Aorta (tissue), 5 donors: ENCODE data around the gene AKAP8. TPM values are rescaled to one million over a fixed set of nuclear protein-coding genes. Genes with fewer than 3 reads are reported as not detected.
"Not testable (repeated sequence)": the region's sequence is repeated elsewhere in the genome, so short reads cannot be mapped to it uniquely, and the experiment has no call there.

ENCODE experiments used
- ATAC-seq: fragments of 200-7000 bp; cut with Tn5 transposase; one replicate; pipeline ENCODE4 v1.9.1; 2022; ENCODE audit warnings: moderate library complexity; ENCODE audit not compliant: low FRiP score
- DNase-seq, 2 donors: peaks; one replicate each; pipeline ENCODE4 v3.0.0-alpha.2; 2020
- H3K27ac ChIP-seq, 2 donors: one replicate each; pipeline ENCODE4 v1.5.1; 2013; ENCODE audit warnings: low read length in 2 of 2, mild to moderate bottlenecking in 2 of 2, moderate library complexity in 2 of 2, control low read depth in 1 of 2, inconsistent platforms in 1 of 2, low read depth in 1 of 2
- H3K27me3 ChIP-seq, 2 donors: one replicate each; pipeline ENCODE4 v1.6.1; 2013; ENCODE audit warnings: control low read depth in 1 of 2, low read length in 1 of 2, mild to moderate bottlenecking in 1 of 2, moderate library complexity in 1 of 2; ENCODE audit not compliant: insufficient read depth in 2 of 2, control insufficient read depth in 1 of 2
- H3K36me3 ChIP-seq, 2 donors: one replicate each; pipeline ENCODE4 v1.6.1; 2013; ENCODE audit warnings: control low read depth in 1 of 2, low read length in 1 of 2, mild to moderate bottlenecking in 1 of 2; ENCODE audit not compliant: insufficient read depth in 2 of 2, control insufficient read depth in 1 of 2
- H3K4me1 ChIP-seq, 2 donors: one replicate each; pipeline ENCODE4 v1.6.1; 2013; ENCODE audit warnings: low read length in 2 of 2, control low read depth in 1 of 2, mild to moderate bottlenecking in 1 of 2, moderate library complexity in 1 of 2; ENCODE audit not compliant: insufficient read depth in 2 of 2, control insufficient read depth in 1 of 2
- H3K4me3 ChIP-seq, 2 donors: one replicate each; pipeline ENCODE4 v1.5.1; 2013; ENCODE audit warnings: low read length in 2 of 2, control low read depth in 1 of 2, mild to moderate bottlenecking in 1 of 2
- H3K9me3 ChIP-seq: one replicate; pipeline ENCODE4 v1.6.1; 2013; ENCODE audit warnings: mild to moderate bottlenecking, low read length; ENCODE audit not compliant: control insufficient read depth
- WGBS, 2 donors: extraction: QIAGEN DNeasy Blood & Tissue Kit; methylation state at CpG; one replicate each; pipeline ENCODE4 v1.1.7; 2013; 5-methylcytosine and 5-hydroxymethylcytosine counted together
- intact Hi-C, 2 donors: fragments of 100-400 bp; cut with DNase I; formaldehyde crosslinking; loops; one replicate each; pipeline versions ENCODE4 v1.14.2 to v1.15.0; 2022
- polyA plus RNA-seq, 2 donors: library from polyadenylated mRNA; stranded (reverse); fragments of 200-250 nt; gene quantifications; one replicate each; pipeline ENCODE4 v1.2.3, GENCODE V29; 2013
- total RNA-seq, 2 donors: library from RNA; stranded (reverse); fragmentation: NEBNext Ultra II Directional; extraction: Animal tissue kit (Norgen Biotek cat#: 25700); gene quantifications; one replicate each; pipeline ENCODE4 v1.2.1, GENCODE V29; 2021
- donor health status: healthy with polysubstance abuse.
- donor health status: Bipolar disorder and iron deficiency.
- donor health status: DM: no; HTN: no; CAD: no.
- donor health status: DM: no; HTN: no; CAD: no.
- donor health status: DM: yes; HTN: yes; CAD: no.

Gene AKAP8
- total and polyA plus RNA-seq, 4 donors = 7.5 to 48.1 (median 28.7) TPM

- intact Hi-C loops = loop anchor here (2.0 to 5.0 kb wide), 2 partner anchors 35 to 140 kb away; no protein-coding TSS in a partner anchor
- 1 to 2% methylated on average over 9 of the region's 9 CpGs for WGBS, 2 donors
- H3K9me3 ChIP-seq = no peaks in the 10 kb centered on the region
- no peaks in the 10 kb centered on the region for H3K27me3 ChIP-seq
- H3K4me3 ChIP-seq = peak overlapping the region; percentile 77 to 86
- DNase-seq (peak in 1 of 2 donors; percentile 37), ATAC-seq (no peak)
- peaks cover 0 to 6% of the 10 kb centered on the region in 2 donors for H3K4me1 ChIP-seq
- H3K36me3 ChIP-seq = no peaks in the 10 kb centered on the region
- H3K27ac ChIP-seq = peak overlapping the region in 1 of 2 donors; percentile 36
Observed at GRCh38 chr19:15417699-15418098, 38.1 kb upstream of the AKAP8 start.

- DNase-seq (no peak), ATAC-seq (no peak)
- H3K4me1 ChIP-seq = peaks cover 0 to 9% of the 10 kb centered on the region in 2 donors
- 21 to 36% methylated on average over 4 of the region's 4 CpGs for WGBS, 2 donors
- H3K9me3 ChIP-seq = no peaks in the 10 kb centered on the region
- intact Hi-C loops = no loop called here
- H3K27me3 ChIP-seq = no peaks in the 10 kb centered on the region
- peak overlapping the region in 1 of 2 donors; percentile 45 for H3K27ac ChIP-seq
- H3K36me3 ChIP-seq = peaks cover 0 to 2% of the 10 kb centered on the region in 2 donors
- H3K4me3 ChIP-seq = no peak overlapping the region
Observed at GRCh38 chr19:15412832-15413231, 33.2 kb upstream of the AKAP8 start.

- ATAC-seq, H3K4me1 ChIP-seq, H3K36me3 ChIP-seq, H3K9me3 ChIP-seq, H3K27me3 ChIP-seq, H3K4me3 ChIP-seq, H3K27ac ChIP-seq, intact Hi-C loops: not testable (repeated sequence)
- 74 to 86% methylated on average over 2 of the region's 2 CpGs for WGBS, 2 donors
- peak; percentile 15 to 46 for DNase-seq
Observed at GRCh38 chr19:15411351-15411750, 31.8 kb upstream of the AKAP8 start.

GRCh38 chr19:15404780-15405211 is 25.2 kb upstream of the AKAP8 start:
- Histone ChIP-seq H3K9me3 (no peaks in the 10 kb centered on the region), H3K4me1 (peaks cover 5 to 6% of the 10 kb centered on the region in 2 donors), H3K4me3 (no peak overlapping the region), H3K27ac (peak overlapping the region in 1 of 2 donors; percentile 39), H3K36me3 (peaks cover 0 to 4% of the 10 kb centered on the region in 2 donors), H3K27me3 (no peaks in the 10 kb centered on the region)
- ATAC-seq = no peak
- 30 to 35% methylated on average over 3 of the region's 3 CpGs for WGBS, 2 donors
- no peak for DNase-seq
- intact Hi-C loops = no loop called here

- Histone ChIP-seq H3K9me3 (no peaks in the 10 kb centered on the region), H3K27ac (peak overlapping the region in 1 of 2 donors; percentile 41), H3K27me3 (no peaks in the 10 kb centered on the region), H3K36me3 (peaks cover 0 to 2% of the 10 kb centered on the region in 2 donors), H3K4me3 (no peak overlapping the region), H3K4me1 (peaks cover 1 to 6% of the 10 kb centered on the region in 2 donors)
- 26 to 31% methylated on average over 7 of the region's 7 CpGs for WGBS, 2 donors
- ATAC-seq (peak; percentile 58), DNase-seq (no peak)
- intact Hi-C loops = no loop called here
Observed at GRCh38 chr19:15404097-15404779, 24.7 kb upstream of the AKAP8 start.

GRCh38 chr19:15403151-15403531 is 23.6 kb upstream of the AKAP8 start:
- intact Hi-C loops = no loop called here
- H3K9me3 ChIP-seq = no peaks in the 10 kb centered on the region
- 84% methylated on average over 10 of the region's 10 CpGs for WGBS, 2 donors
- H3K36me3 ChIP-seq = peaks cover 0 to 8% of the 10 kb centered on the region in 2 donors
- H3K4me3 ChIP-seq = no peak overlapping the region
- ATAC-seq (no peak), DNase-seq (no peak)
- no peak overlapping the region for H3K27ac ChIP-seq
- H3K27me3 ChIP-seq = no peaks in the 10 kb centered on the region
- H3K4me1 ChIP-seq = peaks cover 1 to 6% of the 10 kb centered on the region in 2 donors

GRCh38 chr19:15402411-15403150 is 23.0 kb upstream of the AKAP8 start:
- H3K9me3 ChIP-seq = no peaks in the 10 kb centered on the region
- intact Hi-C loops = no loop called here
- H3K27ac ChIP-seq = no peak overlapping the region
- WGBS, 2 donors = 61 to 62% methylated on average over 15 of the region's 15 CpGs
- no peak for ATAC-seq
- no peak overlapping the region for H3K4me3 ChIP-seq
- peaks cover 0 to 12% of the 10 kb centered on the region in 2 donors for H3K36me3 ChIP-seq
- H3K27me3 ChIP-seq = no peaks in the 10 kb centered on the region
- no peak for DNase-seq
- H3K4me1 ChIP-seq = peaks cover 1 to 6% of the 10 kb centered on the region in 2 donors

- no peak overlapping the region for H3K27ac ChIP-seq
- WGBS, 2 donors = 92 to 93% methylated on average over 17 of the region's 17 CpGs
- intact Hi-C loops = no loop called here
- H3K9me3 ChIP-seq = no peaks in the 10 kb centered on the region
- H3K4me3 ChIP-seq = no peak overlapping the region
- no peak for DNase-seq
- H3K27me3 ChIP-seq = no peaks in the 10 kb centered on the region
- no peak for ATAC-seq
- H3K36me3 ChIP-seq = peaks cover 0 to 20% of the 10 kb centered on the region in 2 donors
- H3K4me1 ChIP-seq = peaks cover 1 to 6% of the 10 kb centered on the region in 2 donors
Observed at GRCh38 chr19:15401397-15401710, 21.8 kb upstream of the AKAP8 start.
